Fibroblast of skin of abdomen (primary cell): ENCODE measurements around the gene ATAD3B.
A peak's percentile ranks its signal among the peaks of the same experiment; 100 is the strongest.
"Not testable (repeated sequence)": the region's sequence is repeated elsewhere in the genome, so short reads cannot be mapped to it uniquely, and the experiment has no call there.

ENCODE experiments used
- DNase-seq: peaks from one replicate; pipeline ENCODE4 v3.0.0-alpha.2; 2013

Gene ATAD3B

DNA sequence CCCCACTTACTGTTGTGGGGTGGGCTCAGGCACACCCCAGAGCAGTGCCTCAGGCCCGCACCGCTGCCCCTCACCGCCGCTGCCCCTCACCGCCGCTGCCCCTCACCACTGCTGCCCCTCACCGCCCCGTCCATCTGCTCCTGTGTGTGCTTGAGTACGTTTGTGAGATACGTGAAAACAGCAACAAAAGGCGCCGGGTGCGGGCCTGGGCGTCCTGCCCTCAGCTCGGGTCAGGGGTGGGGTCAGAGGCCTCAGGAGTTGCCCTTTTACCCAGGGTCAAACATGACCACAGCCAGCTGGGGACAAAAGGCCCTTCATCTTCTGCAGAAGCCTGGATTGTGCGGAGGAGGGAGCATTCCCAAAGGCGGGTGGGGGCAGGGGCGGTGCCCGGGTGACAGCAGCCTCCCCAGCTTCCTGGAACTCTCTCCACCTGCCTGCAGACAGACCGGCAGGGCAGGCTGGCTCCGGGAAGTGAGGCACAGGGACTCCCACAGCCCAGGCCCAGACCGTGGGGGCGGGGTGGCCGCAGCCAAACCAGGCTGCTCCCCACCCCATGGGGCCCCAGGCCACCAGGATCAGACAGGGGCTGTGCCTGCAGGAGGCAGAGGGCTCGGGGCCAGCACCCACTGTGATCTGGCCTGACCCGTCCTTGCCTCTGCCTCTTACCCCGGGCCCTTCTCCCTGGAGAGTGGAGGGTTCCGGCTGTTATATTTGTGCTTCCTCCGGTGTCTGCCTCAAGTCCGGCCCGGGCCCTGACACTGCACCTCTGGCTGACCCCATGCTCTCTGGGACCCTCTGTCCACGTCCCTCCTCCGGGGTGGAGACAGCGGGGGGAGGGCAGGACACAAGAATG is 38.4 kb upstream of the ATAD3B start:
- no peak for DNase-seq

DNA sequence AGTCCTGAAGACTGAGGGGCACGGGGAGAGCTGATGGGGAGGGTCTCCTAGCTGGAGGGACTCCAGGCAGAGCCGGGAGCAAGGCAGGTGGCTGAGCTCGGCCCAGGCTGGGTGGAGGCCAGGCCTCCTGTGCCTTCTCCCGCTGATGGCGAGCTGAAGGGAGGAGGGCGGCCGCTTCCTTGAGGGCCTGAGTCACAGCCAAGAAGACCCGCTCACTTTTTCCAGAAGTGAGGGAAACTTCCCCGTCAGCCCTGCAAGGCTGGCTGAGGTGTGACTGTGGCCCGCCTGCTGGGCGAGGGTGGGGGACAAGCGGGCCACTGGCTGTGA is 37.8 kb upstream of the ATAD3B start:
- DNase-seq, result peak; percentile 56

DNA sequence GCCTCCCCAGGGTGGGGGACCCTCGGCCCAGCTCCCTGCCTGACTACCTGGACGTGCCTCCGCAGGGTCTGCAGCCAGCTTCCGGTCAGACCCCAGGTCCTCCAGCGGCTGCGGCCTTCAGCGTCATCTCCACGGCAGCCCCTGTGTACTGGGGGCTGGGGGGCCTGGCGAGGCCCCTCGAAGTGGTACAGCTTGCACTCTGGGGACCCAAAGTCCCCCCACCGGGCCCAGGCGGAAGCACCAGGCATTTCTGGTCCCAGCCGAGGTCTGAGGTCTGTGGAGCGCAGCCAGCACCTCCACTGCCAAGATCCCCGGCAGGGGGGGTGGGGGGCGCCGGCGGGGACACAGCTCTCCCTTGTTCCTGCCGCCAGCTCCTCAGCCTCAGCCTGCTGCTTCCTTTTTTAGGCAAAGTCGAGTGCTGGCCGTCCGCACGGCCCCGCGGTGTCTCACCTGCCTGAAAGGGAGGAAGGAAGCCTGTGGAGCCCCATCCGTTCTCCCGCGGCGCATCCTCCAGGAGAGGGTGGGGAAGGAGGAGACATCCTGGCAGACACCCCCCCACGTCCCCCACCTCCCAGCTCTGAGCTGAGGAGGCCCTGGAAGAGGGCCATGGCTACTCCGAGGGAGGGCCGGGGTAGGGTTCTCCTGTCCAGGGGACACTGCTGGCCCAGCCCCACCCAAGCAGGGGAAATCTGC is 37.3 kb upstream of the ATAD3B start:
- peak; percentile 44 for DNase-seq

DNA sequence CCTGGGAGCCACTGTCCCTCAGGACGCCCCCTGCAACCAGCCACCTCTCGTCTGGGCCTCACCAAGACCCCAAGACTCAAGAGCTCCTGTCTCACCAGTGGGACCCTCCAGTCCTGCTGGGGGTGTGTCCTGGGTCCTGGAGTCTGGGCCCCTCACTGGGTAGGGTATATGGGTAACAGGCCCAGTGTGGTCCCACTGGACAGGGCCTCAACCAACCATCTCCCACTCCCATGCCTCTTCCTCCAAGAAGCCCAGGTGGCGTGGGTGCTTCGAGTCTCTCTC is 36.8 kb upstream of the ATAD3B start:
- DNase-seq, result no peak

DNA sequence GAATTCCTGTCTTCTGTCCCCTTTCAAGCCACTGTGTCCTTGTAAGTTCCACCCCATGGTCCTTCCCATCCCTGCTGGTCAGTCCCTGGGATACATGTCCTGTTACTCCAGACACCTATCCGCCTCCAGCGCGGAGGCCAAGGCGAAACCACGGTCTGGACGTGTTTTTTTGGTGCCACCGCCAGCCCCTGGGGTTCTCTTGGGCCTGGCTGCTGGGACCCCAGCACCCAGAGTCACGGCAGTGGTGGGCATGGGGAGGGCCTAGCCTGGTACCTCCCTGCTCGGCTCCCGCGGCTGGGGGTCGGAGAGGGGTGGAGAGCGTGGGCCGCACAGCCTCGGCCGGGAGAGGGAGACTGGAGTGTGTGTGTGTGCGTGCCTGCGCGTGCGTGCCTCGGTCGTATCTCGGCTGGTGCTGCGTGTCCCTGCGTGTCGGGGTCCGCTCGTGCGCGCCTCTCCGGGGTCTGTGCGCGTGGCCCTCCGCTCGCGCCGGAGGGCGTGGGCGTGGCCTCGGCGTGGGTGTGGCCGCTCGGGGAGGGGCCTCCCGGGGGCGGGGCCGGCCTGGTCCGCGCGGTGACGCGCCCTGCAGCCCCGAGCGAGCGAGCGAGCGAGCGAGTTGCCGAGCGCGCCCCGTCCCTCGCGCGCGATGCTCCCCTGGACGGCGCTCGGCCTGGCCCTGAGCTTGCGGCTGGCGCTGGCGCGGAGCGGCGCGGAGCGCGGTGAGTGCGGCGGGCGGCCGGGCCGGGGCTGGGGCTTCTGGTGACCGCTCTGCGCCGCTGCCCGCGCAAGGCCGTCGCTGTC is 36.3 kb upstream of the ATAD3B start, which contains the start of gene VWA1:
TSS of gene VWA1 (plus strand) at position 585 of the 798 bp plus-strand sequence. CDS start at position 644, 59 bp downstream.
- DNase-seq, result peak; percentile 75

DNA sequence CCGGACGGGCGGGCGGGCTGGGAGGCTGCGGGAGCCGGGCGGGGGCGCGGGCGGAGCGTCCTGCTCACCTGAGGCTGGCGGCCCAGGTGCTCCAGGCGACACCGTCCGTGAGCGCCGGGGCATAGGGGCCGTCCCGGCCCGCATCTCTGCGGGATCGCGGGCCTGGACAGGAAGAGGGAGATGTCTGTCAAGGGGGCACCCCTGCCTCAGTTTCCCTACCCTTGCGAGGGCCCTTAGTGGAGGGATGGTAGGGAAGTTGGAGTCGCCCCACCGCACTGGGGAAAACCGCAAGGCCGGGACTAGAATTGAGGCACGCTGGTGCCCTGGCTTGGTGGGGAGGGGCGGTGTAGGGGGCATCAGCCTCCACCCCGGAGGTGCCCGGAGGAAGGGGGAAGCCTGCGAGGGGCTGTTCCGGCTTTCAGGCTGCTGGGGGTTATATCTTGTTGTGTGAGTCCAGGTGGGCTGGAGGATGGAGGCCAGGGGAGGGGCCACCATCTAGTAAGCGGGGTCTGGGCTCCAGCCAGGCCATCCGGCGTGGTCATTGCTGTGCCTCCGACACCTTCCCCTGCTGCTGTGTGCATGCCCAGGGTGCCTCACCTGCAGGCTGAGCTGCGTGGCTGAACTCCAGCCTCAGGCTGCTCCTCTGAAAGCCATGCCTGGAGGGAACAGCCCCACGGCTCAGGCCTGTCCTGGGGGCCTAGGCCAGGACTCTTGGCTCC is 35.5 kb upstream of the ATAD3B start:
- DNase-seq, result no peak

DNA sequence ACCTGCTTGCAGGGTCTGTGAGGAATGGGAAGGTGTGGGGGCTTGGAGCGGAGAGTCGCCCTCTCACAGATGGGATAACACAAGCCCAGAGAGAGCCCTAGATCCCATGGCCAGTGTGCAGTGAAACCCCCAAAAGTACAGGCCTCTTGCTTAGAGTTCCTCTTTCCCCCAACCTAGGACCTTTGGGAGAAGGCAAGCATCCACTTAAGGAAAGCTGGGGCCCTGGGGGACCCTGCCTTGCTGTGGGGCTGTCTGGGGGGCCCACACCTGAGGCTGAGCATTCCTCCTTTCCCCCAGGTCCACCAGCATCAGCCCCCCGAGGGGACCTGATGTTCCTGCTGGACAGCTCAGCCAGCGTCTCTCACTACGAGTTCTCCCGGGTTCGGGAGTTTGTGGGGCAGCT is 34.9 kb upstream of the ATAD3B start:
- DNase-seq, result no peak

DNA sequence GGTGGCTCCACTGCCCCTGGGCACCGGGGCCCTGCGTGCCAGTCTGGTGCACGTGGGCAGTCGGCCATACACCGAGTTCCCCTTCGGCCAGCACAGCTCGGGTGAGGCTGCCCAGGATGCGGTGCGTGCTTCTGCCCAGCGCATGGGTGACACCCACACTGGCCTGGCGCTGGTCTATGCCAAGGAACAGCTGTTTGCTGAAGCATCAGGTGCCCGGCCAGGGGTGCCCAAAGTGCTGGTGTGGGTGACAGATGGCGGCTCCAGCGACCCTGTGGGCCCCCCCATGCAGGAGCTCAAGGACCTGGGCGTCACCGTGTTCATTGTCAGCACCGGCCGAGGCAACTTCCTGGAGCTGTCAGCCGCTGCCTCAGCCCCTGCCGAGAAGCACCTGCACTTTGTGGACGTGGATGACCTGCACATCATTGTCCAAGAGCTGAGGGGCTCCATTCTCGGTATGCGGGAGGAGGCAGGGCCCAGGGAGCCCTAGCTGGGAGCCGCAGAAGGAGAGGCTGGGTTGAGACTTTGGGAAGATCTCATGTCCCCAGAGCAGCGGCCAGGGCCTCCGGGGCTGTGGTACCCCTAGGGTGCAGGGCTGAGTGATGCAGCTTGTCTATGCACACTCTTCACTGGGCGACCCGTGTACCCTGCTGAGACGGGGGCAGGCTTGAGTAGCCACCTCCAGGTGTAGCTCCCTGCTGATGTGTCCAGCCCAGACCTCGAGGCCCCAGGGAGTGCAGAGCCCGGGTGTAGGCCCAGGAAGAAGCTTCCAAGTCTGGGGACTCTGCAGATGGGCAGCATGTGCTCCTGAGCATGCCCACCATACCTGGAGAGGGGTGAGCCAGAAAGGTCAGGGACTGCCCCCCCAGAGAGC is 34.3 kb upstream of the ATAD3B start:
- DNase-seq, result no peak

DNA sequence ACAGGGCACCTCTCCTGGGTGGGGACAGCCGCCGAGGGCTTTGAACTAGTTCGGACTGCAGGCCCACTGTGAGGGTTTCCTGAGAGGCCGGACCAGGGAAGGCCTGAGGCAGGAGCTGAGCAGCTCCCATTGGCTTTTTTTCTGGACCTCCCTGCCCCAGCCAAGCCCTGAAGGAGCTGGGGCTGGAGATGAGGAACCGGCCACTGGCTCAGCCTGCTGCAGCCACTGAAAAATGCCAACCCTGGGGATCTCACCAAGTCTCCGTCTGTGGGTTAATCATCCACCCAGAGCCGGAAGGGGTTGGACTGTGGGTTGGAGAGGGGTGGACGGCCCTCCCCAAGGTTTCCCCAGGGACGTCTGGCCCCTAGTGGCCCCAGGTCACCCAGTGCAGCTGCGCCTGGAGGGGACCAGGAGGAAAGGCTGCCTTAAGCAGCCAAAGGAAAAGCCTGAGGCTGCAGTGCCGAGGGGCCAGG is 33.6 kb upstream of the ATAD3B start:
- no peak for DNase-seq

DNA sequence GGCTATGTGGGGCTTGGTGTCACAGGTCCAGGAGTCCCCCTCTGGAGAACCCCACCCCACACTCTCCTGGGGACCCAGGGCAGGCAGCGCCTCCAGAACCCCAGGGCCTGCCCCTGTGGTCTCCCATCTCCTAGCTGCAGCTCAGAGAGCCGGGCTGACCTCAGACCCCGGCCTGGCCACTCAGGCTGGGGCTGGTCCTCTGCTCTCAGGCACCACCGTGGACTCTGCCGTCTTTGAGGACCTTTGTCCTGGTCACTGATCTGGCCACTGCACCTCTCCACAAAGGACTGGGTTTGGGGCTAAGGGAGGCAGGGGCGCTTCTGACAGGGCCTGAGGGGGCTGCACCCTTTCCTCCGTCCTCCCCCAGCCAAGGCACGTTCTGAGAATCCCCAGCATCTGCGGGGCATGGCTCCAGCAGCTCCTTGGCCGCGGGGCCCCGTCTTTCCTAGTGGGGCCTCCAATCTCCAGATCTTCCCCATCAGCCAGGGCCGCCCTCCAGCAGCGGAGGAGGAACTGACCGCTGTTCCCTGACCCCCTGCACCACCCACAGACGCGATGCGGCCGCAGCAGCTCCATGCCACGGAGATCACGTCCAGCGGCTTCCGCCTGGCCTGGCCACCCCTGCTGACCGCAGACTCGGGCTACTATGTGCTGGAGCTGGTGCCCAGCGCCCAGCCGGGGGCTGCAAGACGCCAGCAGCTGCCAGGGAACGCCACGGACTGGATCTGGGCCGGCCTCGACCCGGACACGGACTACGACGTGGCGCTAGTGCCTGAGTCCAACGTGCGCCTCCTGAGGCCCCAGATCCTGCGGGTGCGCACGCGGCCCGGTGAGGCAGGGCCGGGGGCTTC is 32.8 kb upstream of the ATAD3B start:
- no peak for DNase-seq

DNA sequence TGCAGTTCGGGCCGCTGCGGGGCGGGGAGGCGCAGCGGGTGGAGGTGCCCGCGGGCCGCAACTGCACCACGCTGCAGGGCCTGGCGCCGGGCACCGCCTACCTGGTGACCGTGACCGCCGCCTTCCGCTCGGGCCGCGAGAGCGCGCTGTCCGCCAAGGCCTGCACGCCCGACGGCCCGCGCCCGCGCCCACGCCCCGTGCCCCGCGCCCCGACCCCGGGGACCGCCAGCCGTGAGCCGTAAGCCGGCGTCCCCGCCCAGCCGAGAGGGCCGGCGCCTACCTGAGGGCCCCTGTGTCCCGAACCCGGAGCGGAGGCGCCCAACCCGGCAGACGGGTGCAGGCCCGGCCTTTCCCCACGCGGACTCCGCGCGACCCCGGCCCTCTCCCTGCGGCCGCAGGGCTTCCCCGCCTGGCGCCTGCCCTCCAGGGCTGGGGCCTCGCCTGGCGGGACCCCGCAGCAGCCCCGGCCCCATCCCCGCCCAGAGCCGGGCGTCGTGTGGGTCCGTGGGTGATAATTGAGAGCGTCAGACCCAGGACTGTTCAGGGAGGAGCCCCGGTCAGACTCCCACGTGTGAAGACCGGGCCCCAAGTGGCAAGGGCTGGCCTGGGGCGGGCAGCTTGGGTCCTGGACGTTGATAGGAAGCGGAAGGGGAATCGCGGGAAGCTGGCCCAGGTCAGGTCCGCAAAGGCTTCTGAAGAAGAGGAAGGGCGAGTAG is 31.9 kb upstream of the ATAD3B start:
- no peak for DNase-seq

DNA sequence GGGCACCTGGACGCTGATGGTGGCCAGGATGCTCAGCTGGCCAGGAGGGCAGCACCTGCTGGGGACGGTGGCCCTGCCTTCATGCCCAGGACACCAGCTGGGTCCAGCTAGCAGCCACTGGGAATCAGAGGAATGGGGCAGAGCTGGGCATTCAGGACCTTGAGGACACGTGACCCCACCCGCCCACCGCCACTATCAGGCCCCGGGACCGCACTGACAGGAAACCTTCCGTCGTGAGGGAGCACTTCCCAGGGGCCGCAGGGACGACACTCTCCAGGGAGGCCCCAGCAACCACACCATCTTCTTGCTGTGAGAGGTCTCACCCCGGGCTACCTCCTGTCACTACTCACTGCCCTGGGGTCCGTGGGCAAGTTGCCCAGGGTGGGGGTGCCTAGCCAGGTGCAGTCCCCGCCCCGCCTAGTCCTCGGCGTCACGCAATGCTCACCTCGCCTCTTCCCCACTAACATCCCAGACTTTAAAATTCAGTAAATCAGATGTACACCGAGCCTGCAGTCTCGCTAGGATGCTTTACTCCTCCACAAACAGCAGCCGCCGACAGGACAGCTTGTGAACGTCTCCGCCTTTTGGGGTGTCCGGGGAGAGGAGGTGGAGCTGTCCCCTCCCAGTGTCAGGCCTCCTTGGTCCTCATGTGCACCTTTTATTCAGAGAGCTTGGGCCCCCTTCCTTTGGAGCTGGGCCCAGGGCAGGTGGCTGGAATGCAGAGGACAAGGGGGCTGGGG is 31.1 kb upstream of the ATAD3B start:
- no peak for DNase-seq

DNA sequence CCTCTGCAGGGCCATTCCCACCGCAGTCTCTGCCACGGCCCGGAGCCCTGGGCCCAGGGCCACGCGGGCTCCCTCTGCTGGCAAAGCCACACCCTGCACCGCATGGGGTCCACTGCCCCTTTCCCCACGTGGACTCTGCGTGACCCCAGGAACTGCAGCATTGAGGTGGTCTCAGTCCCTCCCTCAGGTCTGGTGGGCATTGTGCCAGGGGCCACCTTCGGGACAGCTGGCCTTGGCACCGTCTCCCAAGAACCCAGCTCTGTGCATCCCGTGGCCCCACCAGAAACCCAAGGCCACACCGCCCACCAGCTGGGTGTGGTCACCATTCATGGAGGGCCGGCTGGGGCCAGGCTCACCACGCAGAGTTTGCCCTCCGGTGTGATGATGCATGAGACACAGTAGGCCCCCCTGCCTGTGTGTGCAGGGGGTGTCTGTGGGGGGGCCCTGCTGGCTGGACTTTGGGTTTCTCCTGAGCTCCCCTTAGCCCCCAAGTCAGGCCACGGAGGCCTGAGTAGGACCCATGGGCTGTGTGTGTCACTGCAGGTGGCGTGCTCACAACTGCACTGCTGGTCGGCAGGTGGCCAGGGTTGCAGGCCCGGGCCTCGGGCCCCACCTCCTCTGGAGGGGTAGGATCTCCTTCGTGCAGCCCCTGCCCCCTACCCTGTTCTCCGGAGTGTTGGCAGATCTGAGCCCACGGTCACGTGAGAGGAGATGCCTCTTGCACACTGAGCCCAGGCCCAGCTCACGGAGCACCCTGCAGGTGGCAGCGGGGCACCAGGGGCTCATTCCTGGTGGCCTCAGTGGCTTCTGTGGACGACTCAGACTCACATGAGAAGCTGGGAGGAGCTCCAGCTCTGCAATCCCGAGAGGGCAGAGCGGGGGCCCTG is 30.3 kb upstream of the ATAD3B start:
- no peak for DNase-seq

DNA sequence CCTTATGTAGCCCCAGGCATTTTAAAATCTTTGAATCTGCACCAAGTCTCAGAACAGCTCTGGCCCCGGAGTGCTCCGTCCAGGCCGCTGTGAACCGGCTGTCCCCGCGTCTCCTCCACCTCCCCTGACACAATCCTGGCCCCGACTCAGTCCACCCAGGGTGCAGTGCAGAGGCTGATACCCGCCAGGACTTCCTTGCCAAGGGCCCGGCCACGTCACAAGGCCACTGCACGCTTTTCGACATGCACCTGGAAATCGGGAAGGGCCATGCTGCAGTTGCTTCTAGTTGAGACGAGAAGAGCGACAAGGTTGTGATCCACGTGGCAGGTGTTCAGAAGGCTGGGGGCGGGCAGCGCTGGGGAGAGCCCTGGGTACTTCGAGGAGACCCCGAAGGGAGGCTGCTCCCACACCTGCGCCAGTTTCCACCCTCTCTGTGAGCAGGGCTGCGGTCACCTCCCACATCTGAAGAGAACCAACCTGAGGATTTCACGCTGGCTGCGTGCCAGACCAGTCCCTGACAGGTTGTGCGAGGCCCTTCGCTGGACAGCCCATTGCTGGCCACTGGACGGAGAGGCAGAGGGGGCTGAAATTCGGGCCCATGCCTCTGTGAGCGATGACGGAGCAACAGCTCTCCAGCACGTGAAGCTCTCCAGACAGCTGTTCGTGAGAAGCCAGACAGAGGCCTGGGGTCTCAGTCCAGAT is 29.3 kb upstream of the ATAD3B start:
- DNase-seq, result no peak

DNA sequence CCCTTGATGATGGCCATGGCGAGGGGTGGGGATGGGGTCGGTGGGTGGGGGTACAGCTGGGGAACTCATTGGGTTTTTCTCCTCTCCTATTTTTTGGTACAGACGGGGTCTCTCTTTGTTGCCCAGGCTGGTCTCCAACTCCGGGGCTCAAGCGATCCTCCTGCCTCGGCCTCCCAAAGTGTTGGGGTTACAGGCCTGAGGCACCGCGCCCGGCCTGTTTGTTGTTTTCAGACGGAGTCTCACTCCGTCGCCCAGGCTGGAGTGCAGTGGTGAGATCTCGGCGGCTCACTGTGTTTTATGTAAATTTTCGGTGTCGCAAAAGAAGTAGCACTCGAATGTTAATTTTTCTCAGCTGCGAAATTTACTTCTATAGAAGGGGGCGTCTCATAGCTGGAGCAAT is 24.9 kb upstream of the ATAD3B start:
- not testable (repeated sequence) for DNase-seq

DNA sequence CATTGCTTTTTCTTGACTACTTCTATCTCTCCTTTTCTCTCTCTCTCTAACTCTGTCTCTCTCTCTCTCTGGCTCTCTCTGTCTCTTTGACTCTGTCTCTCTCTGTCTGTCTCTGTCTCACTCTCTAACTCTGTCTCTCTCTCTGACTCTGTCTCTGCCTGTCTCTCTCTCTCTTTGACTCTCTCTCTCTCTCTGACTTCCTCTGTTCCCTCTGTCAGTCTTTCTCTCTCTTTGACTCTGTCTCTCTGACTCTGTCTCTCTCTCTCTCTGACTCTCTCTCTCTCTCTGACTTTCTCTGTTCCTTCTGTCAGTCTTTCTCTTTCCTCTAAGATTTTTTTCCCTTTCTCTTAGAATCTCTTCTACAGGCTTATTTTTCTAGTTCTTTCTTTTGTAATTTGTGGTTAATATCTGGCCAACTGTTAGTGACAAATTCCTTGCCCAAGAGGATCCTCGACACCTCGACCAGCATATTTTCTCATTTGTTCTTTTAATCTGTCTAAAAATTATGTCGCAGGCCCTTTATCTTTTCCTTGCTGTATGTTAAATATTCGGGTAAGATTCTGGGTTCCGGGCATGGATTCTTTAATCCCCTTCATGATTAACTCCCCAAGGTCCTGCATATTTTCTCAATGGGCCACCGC is 22.3 kb upstream of the ATAD3B start, which contains the start of gene ATAD3C:
TSS of gene ATAD3C (plus strand) at position 591 of the 641 bp plus-strand sequence. CDS start 995 bp downstream, outside the sequence.
- no peak for DNase-seq

DNA sequence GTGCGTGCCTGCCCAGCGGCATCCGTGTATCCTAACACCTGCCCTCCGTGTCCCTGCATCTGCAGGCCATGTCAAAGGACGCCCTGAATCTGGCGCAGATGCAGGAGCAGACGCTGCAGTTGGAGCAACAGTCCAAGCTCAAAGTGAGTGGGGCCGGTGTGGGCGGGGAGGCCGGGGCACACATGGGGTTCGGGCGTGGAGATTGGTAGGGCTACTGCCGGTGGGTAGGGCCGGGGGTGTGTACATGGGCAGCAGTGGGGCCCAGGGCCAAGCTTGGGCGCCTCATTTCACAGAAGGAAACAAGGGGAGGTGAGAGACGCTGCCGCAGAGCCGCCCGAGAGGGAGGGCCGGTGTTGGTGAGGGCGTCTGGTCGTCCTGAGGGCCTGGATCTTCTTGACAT is 20.9 kb upstream of the ATAD3B start:
- DNase-seq, result not testable (repeated sequence)
